ENCODE measurements around the gene KCNH8. TPM values are rescaled to one million over a fixed set of nuclear protein-coding genes. Genes with fewer than 3 reads are reported as not detected.

The KCNH8 gene
- total and polyA plus RNA-seq, 10 of the 15 experiments (the other 5 are each of a cell fraction or from before 2014, with no cell fraction given) = under 0.01 to 0.18 (median 0.07) TPM; not detected in 2

- TF ChIP-seq FOXM1 (IDR thresholded peaks at IDR 0.05; ENCODE audit: low read depth, low read length) (peak; percentile 25; the same call in 1 of the 2 replicates), ZSCAN29 (IDR thresholded peaks at IDR 0.05) (no peak), EED (IDR thresholded peaks at IDR 0.05; ENCODE audit: low read depth) (peak; percentile 73), ZNF274 (IDR thresholded peaks at IDR 0.05; ENCODE audit: insufficient read depth, insufficient read length) (no peak), ATF2 (IDR thresholded peaks at IDR 0.05; ENCODE audit: low read length) (peak; percentile 80), E2F8 (IDR thresholded peaks at IDR 0.05; ENCODE audit: low read depth, partially characterized antibody) (no peak), RELB (IDR thresholded peaks at IDR 0.05; ENCODE audit: low read depth) (peak; percentile 69), BCL11A (IDR thresholded peaks at IDR 0.05; ENCODE audit: low read depth, low read length) (0 out of 2 replicates have a peak, but pooled peaks have one; percentile 21), PRDM15 (CRISPR knock-in tag; IDR thresholded peaks at IDR 0.05) (no peak), IKZF1 (conservative IDR thresholded peaks at IDR 0.05) (peak; percentile 43; the same call in 1 of the 2 replicates), KLF5 (IDR thresholded peaks at IDR 0.05; ENCODE audit: partially characterized antibody) (no peak), RUNX3 (IDR thresholded peaks at IDR 0.05; ENCODE audit: low read length) (peak; percentile 60), ZZZ3 (IDR thresholded peaks at IDR 0.05; ENCODE audit: control insufficient read depth, insufficient read length, low read depth) (no peak), ELK1 (IDR thresholded peaks at IDR 0.05; ENCODE audit: low read depth, low read length) (no peak), HDAC2 (IDR thresholded peaks at IDR 0.05) (no peak), TCF3 (IDR thresholded peaks at IDR 0.05; ENCODE audit: borderline replicate concordance, insufficient read depth, low read depth, low read length) (peak; percentile 50; the same call in 1 of the 2 replicates), SREBF1 (IDR thresholded peaks at IDR 0.05; ENCODE audit: low read length) (no peak), SIN3A (IDR thresholded peaks at IDR 0.05; ENCODE audit: low read depth, low read length) (no peak), ETV6 (conservative IDR thresholded peaks at IDR 0.05 in 1 of 2, IDR thresholded peaks at IDR 0.05 in 1 of 2; ENCODE audit: borderline replicate concordance in 1 of 2, low read depth in 1 of 2) (peak in 1 of 2 experiments; percentile 32; a peak in 1 of 4 replicates)
These were observed 411.6 kb downstream of the KCNH8 start (continued) for GRCh38 chr3:19559724-19560442.
